NOMO-1 treated with dmso at 0.1 percent for 144 hours (cell line): ENCODE results near the gene NTMT1.

Experiments used
- DNase-seq: peaks from one replicate; lab custom pipeline; 2025; ENCODE audit not compliant: unreplicated experiment; lab: John Stamatoyannopoulos, UW

Gene NTMT1

DNA sequence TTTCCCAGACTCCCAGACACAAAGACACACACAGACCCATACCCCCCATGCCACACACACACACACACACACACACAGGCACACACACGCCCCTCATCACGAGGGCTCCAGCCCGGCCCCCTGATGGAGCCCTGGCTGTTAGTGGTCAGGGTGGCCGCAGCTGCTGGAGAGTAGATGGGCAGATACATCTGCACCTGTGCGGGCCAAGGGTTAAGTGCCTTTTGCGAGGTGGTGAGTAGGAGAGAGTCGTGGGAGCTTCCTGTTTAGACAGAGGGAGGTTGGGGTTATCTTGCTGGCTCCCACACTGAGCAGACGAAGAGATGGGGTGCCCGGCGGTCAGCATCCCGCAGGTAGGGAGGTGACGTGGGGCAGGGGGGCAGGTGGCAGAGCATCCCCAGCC, 47.6 kb downstream of the NTMT1 start:
- no peak for DNase-seq

DNA sequence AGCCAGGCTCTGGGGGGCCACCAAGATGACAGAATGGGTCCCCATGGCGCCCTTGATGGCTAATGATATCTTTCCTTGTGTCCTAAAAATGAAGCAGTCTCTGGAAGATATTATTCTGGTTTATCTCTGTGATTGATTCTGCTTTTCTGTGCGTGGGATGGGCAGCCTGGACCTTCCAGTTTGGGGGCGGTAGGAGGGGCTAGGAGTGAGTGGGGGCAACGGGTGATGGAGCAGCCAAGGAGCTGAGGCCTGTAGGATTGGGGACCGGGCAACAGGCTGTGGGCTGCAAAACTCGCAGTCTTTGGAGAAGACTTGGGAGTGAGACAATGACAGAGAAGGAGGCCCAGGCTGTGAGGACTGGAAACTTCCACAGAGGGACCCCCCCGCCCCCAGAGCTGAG, 48.3 kb downstream of the NTMT1 start:
- DNase-seq = no peak

DNA sequence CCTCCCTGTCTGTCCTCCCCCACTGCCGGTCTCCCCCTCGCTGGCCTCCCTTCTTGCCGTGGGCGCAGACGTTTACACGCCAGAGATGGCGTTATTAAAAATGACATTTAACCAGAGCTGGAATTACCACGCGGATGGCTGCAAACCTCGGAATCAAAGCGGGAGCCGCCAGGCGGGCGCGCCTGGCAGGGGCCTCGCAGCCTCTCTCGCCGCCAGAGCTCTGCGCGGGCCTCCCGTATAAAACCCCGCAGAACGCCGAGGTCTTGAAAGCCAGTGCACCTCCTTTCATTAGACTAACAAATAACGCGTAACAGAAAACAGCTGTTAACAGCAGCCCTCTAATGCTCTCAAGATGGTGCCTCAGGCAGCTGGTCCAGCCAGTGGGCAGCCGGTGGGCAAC, 49.7 kb downstream of the NTMT1 start:
- DNase-seq = no peak

DNA sequence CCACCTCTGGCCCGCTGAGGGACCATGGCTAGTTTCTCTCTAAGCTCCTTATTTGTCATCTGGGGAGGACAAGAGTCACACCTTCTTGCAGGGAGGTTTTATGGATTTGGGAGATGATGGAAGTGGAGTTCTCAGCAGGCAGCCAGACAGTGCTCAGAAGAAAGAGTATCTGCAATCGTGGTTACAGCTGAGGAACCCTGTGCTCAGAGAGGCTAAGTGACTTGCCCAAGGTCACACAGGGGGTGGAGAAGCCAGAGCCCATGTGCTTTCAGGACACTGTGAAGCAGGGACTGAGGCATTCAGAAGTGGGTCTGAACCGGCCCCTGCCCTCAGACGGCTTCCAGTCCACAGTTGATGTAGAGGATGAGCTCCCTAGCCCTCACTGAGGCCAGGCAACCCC, 50.3 kb downstream of the NTMT1 start:
- no peak for DNase-seq

DNA sequence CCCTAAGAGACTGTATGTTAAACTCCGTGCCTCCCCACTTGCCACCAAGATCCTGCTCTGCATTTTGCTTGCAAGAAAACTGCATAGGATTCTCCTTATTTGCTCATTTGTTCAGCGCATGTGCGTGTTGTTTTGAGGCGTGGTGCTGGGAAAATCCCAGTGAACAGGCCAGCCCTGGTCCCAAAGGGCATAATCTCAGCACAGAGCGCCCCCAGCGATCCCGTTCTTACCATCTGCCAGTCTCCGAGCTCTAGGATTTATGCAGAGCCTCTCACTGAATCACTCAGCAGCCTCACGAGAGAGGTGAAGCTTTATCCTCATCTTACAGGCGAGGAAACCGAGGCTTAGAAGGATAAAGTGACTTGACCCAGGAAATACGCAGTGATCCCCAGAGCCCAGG, 51.0 kb downstream of the NTMT1 start:
- DNase-seq = no peak

DNA sequence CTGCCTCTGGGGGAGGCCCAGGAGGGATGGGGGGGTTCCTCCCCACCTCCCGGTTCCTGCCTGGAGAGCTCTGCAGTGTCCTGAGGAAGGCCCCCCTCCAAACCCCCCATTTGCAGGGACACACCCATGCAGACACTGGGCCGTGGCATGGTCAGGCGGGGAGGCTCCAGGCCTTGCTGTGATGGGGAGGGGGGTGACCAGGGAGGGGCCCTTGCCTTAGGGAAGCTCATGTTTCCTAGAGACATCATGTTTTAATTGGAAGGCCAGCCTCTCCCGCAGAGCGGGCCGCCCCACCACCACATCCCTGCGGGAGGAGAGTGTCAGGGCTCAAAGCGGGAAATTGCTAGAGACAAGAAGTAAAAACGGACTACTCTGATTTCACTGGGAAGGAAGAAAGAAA, 51.5 kb downstream of the NTMT1 start:
- no peak for DNase-seq

DNA sequence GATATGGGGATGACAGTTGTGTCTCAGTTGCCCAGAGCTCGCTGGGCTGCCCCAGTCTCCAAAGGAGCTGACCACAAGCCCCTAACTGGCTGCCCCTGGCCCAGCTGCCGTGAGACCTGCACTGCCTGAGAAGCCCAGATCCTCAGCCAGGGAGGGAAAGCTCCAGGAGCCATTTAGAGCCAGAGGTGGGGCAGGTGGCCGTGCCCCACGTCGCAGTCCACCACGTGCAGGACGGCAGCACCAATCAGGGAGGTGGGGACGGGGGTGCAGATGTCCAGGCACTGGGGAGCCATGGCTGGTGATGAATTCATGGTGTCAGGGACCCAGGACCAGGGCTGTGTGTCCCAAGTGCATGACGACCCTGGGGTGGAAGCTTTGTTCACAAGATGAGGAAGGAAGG, 52.9 kb downstream of the NTMT1 start:
- DNase-seq = no peak

DNA sequence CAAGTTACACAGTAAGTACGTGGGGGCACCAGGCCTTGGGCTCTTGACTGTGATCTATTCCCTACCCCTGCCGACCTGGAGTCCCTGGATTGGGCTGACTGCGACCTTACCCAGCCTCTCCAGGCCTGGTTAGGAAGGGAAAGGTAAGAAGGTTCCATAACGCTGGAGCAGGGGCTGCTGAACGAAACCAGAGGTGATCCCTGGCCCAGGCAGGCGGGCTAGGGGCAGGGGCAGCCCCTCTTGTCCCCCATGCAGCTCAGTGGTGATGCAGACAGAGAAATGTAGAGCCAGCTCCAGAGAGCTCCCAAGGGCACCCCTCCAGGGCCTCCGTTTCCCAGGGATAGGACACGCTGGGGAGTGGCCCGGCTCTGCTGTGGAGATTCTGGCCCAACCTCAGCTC, 53.6 kb downstream of the NTMT1 start:
- no peak for DNase-seq

DNA sequence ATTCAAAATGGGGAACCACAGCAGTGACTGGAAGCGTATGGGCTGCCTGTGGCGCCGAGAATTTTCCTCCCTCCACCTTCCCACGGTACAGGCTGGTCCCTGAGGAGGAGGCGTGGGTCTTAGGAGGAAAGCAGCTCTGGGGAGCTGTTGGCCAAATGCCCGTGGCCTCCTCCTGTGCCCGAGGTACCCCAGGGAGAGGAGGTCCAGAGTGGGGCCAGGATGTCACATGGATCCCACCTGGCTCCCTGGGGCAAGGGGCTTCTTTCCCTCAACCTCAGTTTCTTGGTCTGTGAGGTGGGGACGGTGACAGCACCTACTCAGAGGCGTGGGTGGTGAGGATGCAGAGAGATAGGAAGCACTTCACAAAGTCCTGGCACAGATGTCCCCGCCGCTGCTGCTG, 56.0 kb downstream of the NTMT1 start:
- no peak for DNase-seq

DNA sequence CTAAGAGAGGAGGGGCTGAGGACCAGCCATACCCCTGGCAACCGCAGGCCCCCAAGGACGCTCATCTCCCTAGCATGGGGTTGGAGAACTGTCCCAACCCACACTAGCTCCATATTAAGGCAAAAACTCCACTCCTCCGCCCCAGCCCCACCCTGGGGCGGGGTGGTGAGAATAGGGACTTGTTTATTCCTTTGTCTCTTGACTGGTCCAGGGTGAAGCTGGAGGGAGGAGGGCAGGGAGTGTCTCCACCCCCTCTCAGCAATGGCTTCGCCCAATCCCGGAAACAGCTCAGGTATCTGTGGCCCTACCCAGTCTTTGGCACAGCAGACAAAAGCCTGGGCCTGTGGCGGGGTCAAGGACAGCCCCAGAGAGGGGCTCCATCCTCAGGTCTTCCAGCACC, 56.4 kb downstream of the NTMT1 start:
- DNase-seq = no peak

DNA sequence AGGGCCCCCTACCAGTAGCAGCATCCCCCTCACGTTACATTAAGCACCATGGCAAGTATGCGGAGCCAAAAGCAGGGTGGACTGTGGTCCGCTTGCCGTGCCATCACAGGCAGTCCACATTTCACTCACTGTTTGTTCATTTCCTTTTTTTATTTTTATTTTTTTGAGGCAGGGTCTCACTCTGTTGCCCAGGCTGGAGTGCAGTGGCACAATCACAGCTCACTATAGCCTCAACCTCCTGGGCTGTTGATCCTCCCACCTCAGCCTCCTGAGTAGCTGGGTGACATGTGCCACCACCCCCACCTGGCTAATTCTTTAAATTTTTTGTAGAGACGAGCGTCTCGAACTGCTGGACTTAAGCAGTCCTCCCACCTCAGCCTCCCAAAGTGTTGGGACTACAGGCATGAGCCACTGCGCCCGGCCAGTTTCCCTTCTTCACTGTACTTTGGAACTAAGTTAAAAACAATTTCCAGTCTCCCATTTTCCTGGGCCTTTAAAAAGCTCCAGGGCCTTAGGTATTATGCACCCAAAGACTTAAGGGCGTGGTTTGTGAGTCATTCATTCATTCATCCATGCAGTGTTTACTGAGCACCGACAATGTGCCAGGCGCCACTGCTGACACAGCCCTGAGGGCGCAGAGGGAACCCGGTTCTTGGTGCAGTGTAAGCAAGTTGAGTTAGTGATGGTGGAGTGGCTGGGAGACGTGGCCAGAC, 59.4 kb downstream of the NTMT1 start:
- no peak for DNase-seq
